GM13977 (cell line): ENCODE results near the gene GNG7.
A peak's percentile ranks its signal among the peaks of the same experiment; 100 is the strongest.

Experiments used
- DNase-seq: peaks from one replicate; pipeline ENCODE4 v3.0.0; 2012; ENCODE audit warnings: low spot score
- in situ Hi-C: fragments of 300-500 bp; cut with MboI; formaldehyde crosslinking; loops from one replicate; pipeline ENCODE4 v1.12.0; 2022; ENCODE audit warnings: low sequenced_read_pairs, low pct_unique_long_range_greater_than_20kb, mixed read lengths, inconsistent platforms; ENCODE audit not compliant: unreplicated experiment
- TF ChIP-seq, protein P1 (sequence below): IDR thresholded peaks from 2 replicates; pipeline ENCODE4 v1.5.1; 2012; ENCODE audit warnings: mild to moderate bottlenecking, control low read depth; ENCODE audit not compliant: insufficient read depth; ENCODE audit errors: extremely low read depth, missing control alignments

GNG7 gene

DNA sequence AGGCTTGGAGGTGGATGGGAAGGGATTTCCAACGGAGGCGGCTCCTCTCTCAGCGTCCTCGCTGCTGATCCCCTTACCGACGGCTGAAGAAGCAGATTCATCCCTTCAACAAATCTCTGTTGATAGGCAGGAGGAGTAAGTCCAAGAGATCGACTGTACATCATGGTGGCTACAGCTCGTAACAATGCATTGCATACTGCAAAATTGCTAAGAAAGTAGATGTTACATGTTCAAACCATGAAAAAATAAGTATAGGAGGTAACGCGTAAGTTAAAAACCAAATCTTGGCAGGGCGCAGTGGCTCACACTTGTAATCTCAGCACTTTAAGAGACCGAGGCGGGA is 37.8 kb upstream of the GNG7 start:
- TF ChIP-seq, protein P1, sequence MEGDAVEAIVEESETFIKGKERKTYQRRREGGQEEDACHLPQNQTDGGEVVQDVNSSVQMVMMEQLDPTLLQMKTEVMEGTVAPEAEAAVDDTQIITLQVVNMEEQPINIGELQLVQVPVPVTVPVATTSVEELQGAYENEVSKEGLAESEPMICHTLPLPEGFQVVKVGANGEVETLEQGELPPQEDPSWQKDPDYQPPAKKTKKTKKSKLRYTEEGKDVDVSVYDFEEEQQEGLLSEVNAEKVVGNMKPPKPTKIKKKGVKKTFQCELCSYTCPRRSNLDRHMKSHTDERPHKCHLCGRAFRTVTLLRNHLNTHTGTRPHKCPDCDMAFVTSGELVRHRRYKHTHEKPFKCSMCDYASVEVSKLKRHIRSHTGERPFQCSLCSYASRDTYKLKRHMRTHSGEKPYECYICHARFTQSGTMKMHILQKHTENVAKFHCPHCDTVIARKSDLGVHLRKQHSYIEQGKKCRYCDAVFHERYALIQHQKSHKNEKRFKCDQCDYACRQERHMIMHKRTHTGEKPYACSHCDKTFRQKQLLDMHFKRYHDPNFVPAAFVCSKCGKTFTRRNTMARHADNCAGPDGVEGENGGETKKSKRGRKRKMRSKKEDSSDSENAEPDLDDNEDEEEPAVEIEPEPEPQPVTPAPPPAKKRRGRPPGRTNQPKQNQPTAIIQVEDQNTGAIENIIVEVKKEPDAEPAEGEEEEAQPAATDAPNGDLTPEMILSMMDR, result no peak
- in situ Hi-C loops, result no loop called here

DNA sequence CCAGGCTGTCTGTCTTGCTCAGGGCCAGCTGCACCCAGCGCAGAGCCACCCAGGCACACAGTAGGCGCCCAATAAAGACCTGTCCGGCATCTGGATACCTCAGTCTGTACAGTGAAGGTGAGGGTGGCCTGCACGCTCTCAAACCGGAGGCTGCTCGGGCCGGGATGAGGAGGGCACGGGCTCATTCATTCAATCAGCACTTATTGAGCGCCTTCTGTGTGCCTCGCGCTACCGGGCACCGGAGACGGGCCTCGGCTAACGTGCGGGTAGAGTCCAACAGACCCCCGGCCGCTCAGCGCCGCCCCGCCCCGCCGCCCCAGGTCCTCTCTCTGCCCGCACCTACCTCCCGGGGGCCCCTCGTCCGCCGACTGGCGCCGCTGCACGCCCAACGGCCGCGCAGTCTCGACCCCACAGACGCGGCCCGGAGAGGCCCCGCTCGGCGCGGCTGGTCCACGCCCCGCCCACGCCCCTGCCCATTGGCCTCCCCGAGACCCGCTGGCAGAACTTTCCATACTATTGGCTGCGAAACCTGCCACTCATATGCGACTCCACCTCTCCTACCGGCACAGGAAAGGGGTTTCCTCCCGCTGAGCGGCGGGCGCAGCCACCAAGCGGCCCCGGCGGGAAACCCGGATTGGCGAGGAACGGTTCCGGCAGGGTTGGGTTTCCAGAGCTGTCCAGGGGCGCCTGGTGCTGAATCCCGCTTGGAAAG is 37.3 kb upstream of the GNG7 start, which contains the start of gene SLC39A3:
Gene SLC39A3, minus strand, starts transcription at position 416 of the 712 bp plus-strand sequence. CDS start 2,760 bp downstream, outside the sequence.
- in situ Hi-C loops, result no loop called here
- TF ChIP-seq, protein P1, result no peak

More for the DNA sequence above, 37.8 kb upstream of the GNG7 start:
- DNase-seq, result no peak

DNA sequence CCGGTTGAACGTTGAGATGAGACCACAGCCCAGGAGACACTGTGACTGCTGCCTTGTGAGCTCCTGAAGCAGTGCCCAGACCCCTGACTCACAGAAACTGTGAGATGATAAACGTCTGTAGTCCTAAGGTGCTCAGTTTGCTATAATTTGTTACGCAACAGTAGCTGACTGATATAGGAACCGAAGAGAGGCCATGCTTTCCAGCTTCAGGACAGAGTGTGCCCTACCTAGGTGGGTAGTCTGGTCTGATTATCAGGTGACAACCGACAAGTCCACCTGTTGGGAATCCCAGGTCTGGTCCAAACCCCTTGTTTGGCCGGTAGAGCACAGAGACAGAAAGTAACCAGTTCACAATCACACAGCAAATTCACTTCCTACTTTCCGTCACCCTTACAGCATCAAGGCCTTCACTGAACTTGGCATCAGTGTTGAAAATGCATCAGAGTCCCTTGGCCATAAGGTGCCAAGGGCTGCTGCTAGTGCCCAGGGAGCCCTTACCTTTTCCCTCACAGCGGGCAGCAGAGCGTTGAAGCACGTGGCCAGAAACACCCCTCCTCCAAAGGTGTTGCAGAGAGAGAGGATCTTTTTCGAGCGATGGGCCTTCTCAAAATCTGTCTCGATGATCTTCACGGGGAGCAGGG is 34.2 kb upstream of the GNG7 start:
- TF ChIP-seq, protein P1, result no peak
- DNase-seq, result no peak
- in situ Hi-C loops, result no loop called here

More for the DNA sequence above, 37.3 kb upstream of the GNG7 start, which contains the start of gene SLC39A3:
- peak; percentile 100 for DNase-seq

DNA sequence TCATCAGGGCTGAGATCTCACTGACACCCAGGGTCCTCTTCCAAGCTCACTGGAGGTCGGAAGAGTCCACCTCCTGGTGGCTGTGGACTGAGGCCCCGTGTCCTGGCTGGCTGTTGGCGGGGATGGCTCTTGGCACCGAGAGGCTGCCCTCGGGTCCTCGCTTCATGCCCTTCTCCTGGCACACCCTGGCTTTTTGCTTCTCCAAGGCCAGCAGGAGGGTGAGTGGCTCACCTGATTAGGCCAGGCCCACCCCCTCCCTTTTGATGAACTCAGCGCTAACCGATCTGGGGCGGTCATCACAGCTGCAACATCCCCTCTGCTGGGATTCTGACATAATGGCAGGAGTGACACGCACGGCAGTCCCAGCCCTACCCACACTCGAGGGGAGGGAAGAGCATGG is 32.9 kb upstream of the GNG7 start:
- TF ChIP-seq, protein P1, result no peak
- in situ Hi-C loops, result no loop called here
- DNase-seq, result no peak

DNA sequence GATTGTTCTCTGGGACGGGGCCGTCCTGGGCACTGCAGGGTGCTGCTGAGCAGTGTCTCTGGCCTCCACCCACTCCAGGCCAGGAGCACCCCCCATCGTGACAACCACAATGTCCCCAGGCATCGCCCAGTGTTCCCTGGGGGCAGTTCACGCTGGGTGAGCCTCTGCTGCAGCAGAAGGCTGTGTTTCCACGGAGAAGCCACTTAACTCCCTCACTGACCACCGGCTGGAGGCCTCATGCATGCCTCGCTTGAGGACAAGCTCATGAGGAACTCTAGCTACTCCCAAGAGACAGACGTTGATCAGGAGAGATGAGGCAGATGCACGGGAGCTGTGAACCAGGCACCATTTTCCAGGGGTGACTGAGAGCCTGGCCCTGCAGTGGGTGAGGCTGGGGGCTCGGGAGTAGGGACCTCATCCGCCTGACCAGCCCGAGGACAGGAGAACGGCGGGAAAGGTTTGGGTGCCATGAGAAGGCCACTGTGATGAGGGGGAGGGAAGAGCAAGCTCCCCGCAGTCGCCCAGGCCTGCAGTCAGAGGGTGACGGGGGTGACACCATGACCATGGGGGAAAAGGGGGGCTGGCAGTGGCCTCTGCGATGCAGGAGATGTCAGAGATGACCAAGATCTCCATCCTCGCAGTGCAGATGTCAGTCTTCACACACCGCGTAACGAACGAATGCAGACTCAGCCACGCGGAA is 32.2 kb upstream of the GNG7 start:
- in situ Hi-C loops, result no loop called here
- DNase-seq, result no peak
- TF ChIP-seq, protein P1, result no peak

DNA sequence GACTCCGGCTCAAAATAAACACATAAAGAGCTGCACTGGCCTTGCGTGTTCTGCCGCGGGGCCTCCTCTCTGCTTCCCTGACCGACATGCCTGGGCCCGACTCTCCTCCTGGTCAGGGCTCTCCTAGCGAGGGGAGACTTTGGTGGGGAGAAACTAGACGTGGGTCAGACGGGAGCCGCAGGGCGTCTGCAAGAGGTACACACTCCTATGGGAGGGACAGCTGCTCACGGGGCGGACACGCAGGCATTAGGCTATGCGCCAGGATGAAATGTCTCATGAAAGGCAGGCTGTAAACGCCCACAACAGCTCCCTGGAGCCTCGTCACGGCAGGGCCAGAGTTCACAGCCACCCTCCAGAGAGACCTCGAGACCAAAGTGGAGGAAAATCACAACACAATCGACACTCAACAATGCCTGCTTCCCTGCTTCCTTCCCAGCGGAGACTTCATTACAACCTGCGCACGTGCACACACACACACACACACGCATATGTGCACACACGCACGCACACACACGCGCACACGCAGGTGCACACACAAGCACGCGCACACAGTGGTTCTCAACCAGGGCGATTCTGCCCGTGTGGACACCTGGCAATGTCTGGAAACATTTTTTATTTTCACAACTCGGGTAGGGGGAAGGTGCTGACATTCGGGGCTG is 31.6 kb upstream of the GNG7 start:
- DNase-seq, result no peak
- in situ Hi-C loops, result no loop called here
- TF ChIP-seq, protein P1, result no peak
